GM18870 (cell line): ENCODE results near the gene RPS15.
A peak's percentile ranks its signal among the peaks of the same experiment; 100 is the strongest.
"Not testable (repeated sequence)": the region's sequence is repeated elsewhere in the genome, so short reads cannot be mapped to it uniquely, and the experiment has no call there.

ENCODE experiments used
- ATAC-seq: cut with Tn5 transposase; IDR thresholded peaks from one replicate; pipeline ENCODE4 v1.9.1; 2021; ENCODE audit warnings: moderate library complexity; ENCODE audit not compliant: unreplicated experiment

RPS15 gene

DNA sequence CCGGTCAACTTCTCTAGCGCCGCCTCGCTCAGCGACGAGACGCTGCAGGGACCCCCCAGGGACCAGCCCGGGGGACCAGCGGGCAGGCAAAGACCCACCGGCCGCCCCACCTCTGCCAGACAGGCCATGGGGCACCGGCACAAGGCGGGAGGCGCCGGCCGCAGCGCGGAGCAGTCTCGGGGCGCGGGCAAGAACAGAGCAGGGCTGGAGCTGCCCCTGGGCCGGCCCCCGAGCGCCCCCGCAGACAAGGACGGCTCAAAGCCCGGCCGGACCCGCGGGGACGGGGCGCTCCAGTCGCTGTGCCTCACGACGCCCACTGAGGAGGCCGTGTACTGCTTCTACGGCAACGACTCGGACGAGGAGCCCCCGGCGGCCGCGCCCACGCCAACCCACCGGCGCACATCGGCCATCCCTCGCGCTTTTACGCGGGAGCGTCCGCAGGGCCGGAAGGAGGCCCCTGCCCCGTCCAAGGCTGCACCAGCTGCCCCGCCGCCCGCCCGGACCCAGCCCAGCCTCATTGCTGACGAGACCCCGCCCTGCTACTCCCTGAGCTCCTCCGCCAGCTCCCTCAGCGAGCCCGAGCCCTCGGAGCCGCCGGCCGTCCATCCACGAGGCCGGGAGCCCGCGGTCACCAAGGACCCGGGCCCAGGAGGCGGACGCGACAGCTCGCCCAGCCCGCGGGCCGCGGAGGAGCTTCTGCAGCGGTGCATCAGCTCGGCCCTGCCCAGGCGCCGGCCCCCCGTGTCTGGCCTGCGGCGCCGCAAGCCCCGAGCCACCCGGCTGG, 29.5 kb downstream of the RPS15 start:
- ATAC-seq = no peak

DNA sequence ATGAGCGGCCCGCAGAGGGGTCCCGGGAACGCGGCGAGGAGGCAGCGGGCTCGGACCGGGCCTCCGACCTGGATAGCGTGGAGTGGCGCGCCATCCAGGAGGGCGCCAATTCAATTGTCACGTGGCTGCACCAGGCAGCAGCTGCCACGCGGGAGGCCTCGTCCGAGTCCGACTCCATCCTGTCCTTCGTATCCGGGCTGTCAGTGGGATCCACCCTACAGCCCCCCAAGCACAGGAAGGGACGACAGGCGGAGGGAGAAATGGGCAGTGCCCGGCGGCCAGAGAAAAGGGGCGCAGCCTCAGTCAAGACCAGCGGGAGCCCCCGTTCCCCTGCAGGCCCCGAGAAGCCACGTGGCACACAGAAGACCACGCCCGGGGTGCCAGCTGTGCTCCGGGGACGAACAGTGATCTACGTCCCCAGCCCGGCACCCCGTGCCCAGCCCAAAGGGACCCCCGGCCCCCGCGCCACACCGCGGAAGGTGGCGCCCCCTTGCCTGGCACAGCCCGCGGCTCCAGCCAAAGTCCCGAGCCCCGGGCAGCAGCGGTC, 30.2 kb downstream of the RPS15 start:
- ATAC-seq = no peak

DNA sequence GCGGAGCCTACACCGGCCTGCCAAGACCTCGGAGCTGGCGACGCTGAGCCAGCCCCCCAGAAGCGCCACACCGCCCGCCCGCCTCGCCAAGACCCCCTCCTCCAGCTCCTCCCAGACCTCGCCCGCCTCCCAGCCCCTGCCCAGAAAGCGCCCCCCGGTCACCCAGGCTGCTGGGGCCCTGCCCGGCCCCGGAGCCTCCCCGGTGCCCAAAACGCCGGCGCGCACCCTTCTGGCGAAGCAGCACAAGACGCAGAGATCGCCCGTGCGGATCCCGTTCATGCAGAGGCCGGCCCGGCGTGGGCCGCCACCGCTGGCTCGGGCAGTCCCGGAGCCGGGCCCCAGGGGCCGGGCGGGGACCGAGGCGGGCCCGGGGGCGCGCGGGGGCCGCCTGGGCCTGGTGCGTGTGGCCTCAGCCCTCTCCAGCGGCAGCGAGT, 30.6 kb downstream of the RPS15 start:
- no peak for ATAC-seq

DNA sequence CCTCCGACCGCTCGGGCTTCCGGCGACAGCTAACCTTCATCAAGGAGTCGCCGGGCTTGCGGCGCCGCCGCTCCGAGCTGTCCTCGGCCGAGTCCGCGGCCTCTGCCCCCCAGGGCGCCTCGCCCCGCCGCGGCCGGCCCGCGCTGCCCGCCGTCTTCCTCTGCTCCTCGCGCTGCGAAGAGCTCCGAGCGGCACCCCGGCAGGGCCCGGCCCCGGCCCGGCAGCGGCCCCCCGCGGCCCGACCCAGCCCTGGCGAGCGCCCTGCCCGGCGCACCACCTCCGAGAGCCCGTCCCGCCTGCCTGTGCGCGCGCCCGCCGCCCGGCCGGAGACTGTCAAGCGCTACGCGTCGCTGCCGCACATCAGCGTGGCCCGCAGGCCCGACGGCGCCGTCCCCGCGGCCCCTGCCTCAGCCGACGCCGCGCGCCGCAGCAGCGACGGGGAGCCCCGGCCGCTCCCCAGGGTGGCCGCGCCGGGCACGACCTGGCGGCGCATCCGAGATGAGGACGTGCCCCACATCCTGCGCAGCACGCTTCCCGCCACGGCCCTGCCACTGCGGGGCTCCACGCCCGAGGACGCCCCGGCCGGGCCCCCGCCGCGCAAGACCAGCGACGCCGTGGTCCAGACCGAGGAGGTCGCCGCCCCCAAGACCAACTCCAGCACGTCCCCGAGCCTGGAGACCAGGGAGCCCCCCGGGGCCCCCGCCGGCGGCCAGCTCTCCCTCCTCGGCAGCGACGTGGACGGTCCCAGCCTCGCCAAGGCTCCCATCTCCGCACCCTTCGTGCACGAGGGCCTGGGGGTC, 31.3 kb downstream of the RPS15 start:
- no peak for ATAC-seq

DNA sequence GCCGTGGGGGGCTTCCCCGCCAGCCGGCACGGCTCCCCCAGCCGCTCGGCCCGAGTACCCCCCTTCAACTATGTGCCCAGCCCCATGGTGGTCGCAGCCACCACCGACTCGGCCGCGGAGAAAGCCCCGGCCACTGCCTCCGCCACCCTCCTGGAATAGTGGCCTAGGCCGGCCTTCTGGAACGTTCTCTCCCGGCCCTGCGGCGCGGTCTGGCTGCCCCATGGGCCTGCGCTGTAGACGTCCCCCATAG, 31.8 kb downstream of the RPS15 start:
- ATAC-seq = no peak

DNA sequence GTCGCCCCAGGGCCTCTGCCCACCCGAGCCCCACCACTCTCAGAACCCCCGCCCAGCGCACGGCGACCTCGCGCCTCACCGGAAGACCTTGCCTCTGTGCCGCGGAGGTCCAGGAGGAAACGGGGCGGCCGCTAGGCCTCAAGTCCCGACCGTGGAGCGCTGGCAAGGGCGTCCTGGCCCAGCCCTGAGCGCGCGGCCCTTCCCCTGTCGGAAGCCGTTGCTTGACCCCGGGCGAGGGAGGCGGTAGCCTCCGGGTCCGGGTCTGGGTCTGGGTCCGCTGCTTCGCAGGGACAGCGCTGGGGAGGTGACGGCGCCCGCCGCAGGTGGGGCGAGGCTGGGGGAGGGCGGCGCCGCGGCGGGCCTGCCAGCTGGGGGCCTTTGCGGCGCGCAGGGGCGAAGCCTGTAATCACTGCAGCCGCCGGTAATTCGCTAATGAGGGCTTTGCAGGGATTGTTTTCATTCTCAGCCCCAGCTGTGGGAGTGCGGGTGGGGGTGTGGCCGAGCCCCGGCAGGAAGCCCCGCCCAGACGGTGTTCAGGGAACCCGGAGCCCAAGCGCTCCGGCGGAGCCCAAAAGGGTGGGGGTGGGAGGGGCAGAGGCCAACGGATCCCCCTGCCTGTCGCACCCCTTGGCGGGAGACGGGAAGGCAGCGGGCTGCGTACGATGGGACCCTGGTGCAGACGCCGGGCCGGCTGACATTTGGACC, 32.3 kb downstream of the RPS15 start:
- ATAC-seq = no peak

DNA sequence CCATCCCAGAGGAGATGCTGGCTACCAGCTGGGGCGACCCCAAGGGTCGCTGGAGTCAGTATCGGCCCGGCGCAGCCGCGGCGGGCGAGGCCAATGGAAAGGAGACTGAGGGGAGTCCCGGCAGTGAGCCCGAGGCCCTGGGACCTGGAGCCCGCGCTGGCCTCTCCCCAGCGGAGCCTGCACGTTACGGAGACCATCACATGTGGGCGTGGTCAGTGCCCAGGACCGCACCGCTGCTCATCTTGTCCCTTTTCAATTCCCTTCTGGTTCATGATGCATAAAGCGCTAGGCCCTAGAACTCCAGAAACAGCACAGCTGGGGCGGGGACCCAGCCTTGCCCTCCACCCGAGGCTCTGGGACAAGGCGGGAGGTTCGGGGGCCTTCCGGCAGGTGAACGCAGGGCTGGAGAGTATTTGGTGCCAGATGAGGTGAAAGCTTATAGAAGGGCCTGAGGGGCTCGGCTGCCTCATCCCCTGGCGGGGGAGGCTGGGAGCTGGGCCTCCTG, 32.9 kb downstream of the RPS15 start:
- ATAC-seq = no peak

DNA sequence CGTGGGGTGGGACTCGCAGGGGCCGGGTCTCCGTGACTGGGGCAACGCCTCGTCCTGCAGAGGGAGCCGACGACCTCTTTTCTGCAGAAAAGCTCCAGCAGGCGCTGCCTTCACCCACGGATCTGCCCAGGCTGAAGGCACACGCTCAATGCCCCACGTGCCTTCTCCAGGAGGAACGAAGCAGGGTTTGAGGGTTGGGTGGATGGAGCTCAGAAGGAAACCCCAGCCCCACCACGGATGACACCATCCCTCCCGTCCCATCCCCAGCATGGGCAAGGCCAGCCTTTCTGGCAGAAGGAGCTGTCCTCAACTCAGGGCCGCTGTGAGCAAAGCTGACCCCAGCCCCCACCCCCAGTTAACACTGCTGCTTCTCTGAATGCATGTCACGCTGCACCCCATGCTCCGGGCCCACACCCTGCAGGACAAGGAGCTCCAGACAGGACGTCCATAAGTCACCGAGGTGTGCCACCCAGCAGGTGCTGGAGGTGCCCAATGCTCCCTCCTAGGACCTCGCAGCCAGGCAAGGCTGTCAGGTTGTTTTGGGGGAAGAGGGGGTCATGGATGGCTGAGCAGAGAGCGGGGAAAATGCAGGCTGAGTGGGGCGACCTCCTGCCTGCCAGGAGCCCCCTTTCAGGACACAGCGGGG, 33.4 kb downstream of the RPS15 start:
- ATAC-seq = no peak

DNA sequence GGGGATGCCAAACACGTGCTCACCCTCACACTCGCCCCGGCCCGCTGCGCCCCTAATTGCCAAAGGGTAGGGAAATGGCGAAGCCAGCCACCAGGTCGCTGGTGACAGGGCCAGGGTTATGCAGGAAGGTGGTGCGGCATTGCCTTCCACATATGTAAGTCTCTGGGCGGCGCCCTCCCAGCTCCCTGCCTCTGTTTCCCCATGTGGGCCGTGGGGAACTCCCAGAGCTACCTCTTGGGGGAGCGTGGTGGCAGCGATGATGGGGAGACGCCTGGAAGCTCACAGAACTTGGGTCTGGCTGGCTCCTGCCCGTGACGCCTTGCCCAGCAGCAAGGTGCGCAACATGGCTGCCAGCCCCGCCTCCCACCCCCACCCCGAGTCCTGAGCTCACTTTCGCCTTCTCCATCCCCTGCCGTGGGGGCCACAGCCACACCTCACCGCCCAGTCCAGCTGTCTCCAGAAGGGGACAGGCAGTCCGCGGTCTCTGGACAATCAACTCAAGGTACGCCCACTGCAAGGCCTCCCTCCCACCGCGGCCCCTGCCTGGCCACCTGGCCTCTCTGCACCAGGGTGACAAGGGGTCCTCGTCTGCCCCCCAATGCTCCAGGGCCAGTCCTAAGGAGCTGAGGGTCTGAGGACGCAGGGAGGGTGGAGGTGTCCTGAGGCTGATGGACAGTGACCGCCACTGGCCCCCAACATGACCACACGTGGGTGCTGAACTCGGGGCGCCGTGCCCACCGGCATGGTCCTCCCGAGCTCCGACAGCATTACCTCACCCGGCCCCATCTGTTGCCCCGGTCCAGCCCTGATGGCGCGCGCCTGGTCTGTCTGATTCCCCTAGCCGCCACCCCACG, 34.3 kb downstream of the RPS15 start:
- ATAC-seq = no peak

DNA sequence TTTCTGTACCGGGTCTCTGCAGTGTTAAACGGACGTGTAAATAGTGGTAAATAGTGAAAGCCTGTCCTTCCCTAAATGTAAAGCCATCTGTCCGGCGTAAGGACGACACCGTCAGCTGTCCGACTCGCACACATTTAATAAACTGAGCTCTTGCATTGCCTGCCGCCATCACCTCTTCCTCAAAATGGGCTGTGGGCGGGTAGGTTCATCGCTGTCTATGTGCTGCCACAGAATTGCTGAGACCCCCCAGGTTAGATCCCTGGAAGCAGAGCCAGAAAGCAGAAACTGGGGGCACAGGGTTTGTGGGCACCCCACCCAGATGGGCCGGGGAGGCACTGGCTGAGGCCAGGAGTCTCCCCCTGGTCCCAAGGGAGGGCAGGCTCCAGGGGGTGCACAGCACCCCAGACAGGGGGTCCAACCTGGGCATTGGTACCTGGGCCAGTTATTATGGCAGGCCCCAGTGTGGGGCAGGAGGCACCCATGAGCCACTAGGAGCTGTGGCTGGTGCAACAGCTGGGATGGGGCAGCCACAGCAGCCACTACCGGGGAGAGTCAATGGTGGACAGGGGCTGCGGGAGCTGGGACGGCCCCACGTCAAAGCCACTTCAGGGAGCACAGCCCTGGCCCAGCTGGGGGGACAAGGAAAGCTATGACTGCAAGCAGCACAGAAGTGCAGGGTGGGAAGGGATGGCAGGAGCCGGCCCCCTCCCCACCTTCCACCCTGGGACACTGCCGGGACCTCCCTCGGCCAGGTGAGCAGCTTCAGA, 35.1 kb downstream of the RPS15 start:
- ATAC-seq = no peak

DNA sequence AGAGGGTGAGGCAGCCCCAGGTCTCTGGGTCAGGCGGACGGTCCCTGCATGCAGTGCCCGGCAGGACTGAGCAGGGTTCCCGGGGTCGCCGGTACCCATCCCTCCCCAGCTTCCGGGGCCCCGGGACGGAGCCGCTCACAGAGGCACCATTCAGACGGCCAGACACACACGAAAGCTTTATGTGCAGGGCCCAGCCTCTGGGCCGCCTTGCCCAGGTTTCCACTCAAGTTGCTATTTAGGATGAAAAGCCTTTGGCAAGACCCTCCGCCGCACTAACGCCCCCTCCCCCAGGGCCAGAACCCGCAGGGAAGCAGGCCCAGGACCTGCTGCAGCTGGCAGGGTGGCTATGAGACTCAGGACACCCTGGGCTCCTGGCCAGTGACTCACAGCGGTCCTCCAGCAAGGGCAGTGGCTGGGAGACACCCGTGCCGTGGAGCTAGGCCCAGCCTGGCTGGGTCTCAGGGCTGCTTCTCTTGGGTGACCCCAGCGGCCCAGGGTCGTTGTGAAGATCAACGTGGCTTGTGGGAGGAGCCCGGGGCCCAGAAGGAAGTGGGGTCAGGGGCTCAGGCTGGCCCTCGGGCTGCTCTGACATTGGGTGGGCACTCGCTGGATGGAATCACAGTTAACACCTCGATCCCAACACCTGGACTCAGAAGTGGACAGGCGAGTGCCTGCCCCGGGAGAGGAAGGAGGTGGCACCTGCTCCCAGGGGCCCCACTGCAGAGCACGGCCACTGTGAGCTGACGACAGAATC, 36.0 kb downstream of the RPS15 start:
- ATAC-seq = no peak

DNA sequence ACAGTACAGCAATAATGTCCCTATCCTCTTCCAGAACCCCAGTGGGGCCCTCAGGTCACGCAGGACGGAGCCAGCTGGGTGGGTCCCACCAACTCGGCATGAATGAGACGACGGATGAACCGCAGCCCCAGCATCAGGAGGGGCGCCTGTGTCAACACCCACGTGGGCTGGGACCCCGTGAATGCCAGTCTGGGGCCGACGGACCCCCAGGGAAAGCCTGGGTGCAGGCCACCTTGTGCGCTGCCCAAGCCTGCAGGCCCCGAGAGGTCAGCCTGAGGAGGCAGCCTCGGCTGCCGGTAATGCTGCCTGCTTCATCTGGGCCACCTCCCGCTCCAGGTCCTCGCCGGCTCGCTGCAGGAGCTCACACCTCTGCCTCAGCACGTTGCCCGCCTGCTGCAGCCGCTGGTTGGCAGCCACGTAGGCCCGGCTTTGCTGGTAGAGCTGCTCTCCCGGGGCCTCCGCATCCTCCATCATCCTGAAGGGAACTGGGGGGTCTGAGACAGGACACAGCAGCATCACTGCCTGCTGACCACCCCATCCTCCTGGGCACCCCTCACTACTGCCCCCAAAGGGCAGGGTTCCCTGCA, 36.7 kb downstream of the RPS15 start:
- ATAC-seq = no peak

DNA sequence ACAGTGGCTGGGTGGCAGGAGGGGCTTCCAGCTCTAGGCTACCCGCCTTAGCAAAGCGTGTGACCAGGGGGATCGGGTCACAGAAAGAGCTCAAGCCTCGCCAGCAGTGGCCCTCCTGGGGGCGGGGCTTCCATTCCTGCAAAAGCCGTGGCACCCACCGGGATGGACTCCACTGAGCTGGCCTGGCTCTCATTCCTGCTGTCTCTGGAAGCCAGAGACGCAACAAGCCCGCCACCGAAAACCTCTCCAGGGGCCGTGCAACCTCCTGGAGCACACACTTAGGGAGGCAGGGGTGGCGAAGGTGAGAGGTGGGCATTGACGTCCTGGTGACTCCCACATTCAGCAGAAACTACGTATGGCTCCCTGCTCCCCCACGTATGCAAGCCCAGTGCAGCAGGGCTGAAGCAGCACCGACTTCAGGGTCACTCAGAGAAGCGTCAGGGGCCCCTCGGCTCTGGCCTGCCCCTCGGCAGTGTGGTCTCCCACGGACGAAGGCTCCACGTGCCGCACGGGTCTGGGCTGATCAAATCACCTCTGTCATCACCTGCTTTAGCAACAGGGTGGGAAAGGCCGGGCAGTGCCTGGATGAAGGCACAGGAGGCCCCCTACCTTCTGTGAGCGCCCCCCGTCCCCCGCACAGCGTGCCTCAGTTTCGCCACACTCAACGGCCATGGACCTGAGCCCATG, 37.7 kb downstream of the RPS15 start:
- no peak for ATAC-seq

DNA sequence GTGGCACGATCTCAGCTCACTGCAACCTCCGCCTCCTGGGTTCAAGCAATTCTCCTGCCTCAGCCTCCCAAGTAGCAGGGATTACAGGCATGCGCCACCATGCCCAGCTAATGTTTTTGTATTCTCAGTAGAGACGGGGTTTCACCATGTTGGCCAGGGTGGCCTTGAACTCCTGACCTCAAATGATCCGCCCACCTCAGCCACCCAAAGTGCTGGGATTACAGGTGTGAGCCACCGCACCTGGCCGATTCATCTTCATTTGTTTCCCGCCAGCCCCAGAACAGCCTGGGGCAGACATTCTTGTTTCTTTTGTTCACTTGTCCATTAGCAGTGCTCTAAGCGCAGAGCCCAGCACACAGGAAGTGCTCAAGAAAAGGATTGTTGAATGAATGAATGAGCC, 38.9 kb downstream of the RPS15 start:
- not testable (repeated sequence) for ATAC-seq

DNA sequence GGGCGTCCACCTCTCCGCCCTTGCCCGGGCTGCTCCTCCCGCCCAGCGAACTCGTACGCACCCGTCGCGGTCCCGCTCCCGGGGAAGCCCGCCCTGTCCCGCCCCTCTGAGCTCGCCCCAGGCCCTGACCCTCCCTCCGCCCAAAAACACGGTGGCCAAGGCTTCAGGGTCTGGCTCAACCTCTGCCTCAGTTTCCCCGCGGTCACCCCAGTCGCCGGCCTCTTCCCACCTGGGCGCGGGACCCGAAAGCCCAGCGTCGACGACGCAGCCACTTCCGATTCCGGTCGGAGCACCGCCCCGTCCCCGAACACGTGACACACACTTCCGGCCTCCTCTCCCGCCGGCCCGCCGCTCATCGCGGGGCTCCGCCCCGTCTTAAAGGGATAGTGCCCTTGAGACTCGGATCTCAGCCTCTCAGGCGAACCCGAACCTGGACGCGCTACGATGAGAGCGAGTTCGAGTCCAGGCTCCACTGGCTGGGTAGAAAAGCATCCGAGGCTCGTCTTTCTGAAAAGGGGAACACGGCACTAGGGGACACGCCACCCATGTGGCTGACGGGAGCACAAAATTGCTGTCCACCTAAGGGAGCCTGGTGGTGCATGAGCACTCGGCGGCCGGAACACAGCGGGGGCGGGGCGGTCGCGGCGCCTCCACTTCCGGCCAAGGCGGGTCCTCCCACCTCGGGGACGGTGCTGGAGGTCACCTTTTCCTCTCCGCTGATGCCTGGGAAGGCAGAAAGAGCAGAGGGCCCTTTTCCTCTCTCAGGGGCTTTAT, 40.9 kb downstream of the RPS15 start, which contains the start of gene C19orf25:
C19orf25 (minus strand) TSS at position 282 of the 774 bp plus-strand sequence. CDS start 312 bp downstream, outside the sequence.
- ATAC-seq = peak; percentile 66

DNA sequence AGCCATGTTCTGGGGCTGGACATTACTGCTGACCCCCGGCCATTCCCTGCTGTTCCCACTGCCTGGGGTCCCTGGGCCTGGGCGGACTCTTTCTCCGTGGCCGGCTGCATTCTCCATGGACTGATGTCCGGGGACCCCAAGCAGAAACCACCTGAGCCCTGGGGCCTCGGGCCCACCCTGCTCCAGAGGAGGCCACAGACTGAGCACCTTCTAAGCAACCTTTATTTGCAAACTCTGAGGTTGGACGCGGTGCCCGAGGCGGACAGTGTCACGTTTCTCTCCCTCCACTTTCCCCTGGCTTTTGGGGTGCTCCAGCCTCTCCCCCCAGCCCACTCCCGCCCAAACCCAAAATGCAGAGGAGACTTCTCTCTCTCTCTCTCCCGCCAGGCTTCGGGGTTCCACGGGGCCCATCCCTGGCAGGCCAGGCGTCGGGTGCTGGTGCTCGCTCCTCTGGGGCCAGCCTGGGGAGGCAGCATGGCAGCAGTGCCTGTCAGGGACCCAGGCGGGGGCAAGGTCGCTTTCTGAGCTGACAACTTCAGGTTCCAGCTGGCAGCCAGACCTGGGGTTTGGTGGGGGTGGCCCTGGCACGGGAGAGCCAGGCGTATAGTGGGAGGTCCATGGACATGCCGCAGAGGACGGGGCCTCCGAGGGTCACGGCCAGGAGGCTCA, 43.2 kb downstream of the RPS15 start:
- no peak for ATAC-seq
